Esophagus muscularis mucosa (tissue), 4 donors: ENCODE measurements around the gene PTPRQ.

Experiments
- EP300 ChIP-seq: sonication (generic); formaldehyde crosslinking; IDR thresholded peaks from one replicate; pipeline ENCODE4 v1.6.1; 2017; ENCODE audit warnings: antibody characterized with exemption
- POLR2A ChIP-seq: fragments of 450-650 bp; IDR thresholded peaks from one replicate; pipeline ENCODE4 v1.6.1; 2017; ENCODE audit warnings: antibody characterized with exemption, moderate library complexity, mild to moderate bottlenecking, low read depth
- TF ChIP-seq, protein P1 (sequence below), 3 experiments: fragments of 200-600 bp in 2 of 3; fragments of 450-650 bp in 1 of 3; sonication (generic) in 2 of 3; IDR thresholded peaks; one replicate each; pipeline ENCODE4 v1.5.1; 2017 to 2019; ENCODE audit warnings: antibody characterized with exemption in 3 of 3, mild to moderate bottlenecking in 2 of 3, moderate library complexity in 1 of 3

DNA sequence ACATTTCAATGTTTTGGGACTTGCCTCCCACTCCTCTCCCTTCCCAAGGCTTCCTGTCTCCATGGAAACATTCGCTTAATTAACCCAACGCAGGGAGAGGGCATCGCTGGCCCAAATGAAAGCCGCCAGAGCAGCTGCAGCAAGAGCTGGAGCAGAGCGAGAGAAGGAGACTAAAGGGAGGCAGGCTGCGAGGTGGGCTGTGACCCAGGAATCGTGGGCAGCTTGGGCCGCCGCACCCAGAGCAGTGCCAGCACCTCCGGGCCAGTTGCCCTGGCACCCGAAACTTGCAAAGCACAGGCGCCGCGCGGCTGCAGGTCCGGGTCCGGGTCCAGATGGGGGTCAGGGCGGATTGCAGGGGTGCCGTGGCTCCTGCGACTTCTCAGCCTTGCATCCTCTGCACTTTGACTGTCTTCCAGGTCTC is 43.5 kb upstream of the PTPRQ start:
- TF ChIP-seq, protein P1, sequence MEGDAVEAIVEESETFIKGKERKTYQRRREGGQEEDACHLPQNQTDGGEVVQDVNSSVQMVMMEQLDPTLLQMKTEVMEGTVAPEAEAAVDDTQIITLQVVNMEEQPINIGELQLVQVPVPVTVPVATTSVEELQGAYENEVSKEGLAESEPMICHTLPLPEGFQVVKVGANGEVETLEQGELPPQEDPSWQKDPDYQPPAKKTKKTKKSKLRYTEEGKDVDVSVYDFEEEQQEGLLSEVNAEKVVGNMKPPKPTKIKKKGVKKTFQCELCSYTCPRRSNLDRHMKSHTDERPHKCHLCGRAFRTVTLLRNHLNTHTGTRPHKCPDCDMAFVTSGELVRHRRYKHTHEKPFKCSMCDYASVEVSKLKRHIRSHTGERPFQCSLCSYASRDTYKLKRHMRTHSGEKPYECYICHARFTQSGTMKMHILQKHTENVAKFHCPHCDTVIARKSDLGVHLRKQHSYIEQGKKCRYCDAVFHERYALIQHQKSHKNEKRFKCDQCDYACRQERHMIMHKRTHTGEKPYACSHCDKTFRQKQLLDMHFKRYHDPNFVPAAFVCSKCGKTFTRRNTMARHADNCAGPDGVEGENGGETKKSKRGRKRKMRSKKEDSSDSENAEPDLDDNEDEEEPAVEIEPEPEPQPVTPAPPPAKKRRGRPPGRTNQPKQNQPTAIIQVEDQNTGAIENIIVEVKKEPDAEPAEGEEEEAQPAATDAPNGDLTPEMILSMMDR (IDR thresholded peaks at IDR 0.05): no peak
- TF ChIP-seq POLR2A (no peak), EP300 (no peak)
